Panc1 (cell line): ENCODE measurements around the gene EPHB2. TPM values are rescaled to one million over a fixed set of nuclear protein-coding genes. Genes with fewer than 3 reads are reported as not detected.

Experiments used
- ATAC-seq: fragments of 200-7000 bp; cut with Tn5 transposase; 2 replicates; pipeline ENCODE4 v1.9.1; 2020; ENCODE audit warnings: mild to moderate bottlenecking, moderate library complexity
- BruUV-seq: library from RNA; stranded (reverse); fragments of 400-500 nt; replicated peaks from 2 replicates; lab custom pipeline; 2021; lab: Mats Ljungman, UMichigan
- CTCF ChIA-PET: fragments of 300-600 bp; sonication (Branson Sonifier 250); formaldehyde crosslinking; loops from one replicate; lab custom pipeline; 2022; ENCODE audit warnings: antibody characterized with exemption; lab: Charles Lee
- POLR2A ChIA-PET: fragments of 300-600 bp; sonication (Branson Sonifier 250); formaldehyde crosslinking; loops from one replicate; lab custom pipeline; 2022; ENCODE audit warnings: antibody characterized with exemption; lab: Charles Lee
- DNase-seq: peaks from one replicate; pipeline ENCODE4 v3.0.0-alpha.2; 2010; ENCODE audit warnings: low read depth, low spot score
- H3K27ac ChIP-seq: 2 replicates; pipeline ENCODE4 v1.5.1; 2011; ENCODE audit warnings: mild to moderate bottlenecking, low read length, inconsistent platforms
- H3K27me3 ChIP-seq: fragments of 200-500 bp; sonication (Bioruptor generic); 2 replicates; pipeline ENCODE4 v1.6.0; 2014; ENCODE audit warnings: low read length, inconsistent platforms; ENCODE audit not compliant: control insufficient read depth, insufficient read depth
- H3K36me3 ChIP-seq: fragments of 200-500 bp; sonication (Bioruptor generic); 2 replicates; pipeline ENCODE4 v1.5.1; 2014; ENCODE audit warnings: inconsistent platforms, mild to moderate bottlenecking, low read length, moderate library complexity; ENCODE audit not compliant: control insufficient read depth, insufficient read depth
- H3K4me1 ChIP-seq: 2 replicates; pipeline ENCODE4 v1.5.1; 2011; ENCODE audit warnings: inconsistent platforms, mild to moderate bottlenecking, low read length, moderate library complexity; ENCODE audit not compliant: control insufficient read depth, insufficient read depth
- H3K4me3 ChIP-seq, 2 experiments: 2 replicates each; pipeline ENCODE4 v1.5.1; 2011 to 2012; ENCODE audit warnings: low read depth in 2 of 2, low read length in 2 of 2, mild to moderate bottlenecking in 2 of 2, inconsistent platforms in 1 of 2, moderate library complexity in 1 of 2
- H3K9me3 ChIP-seq: fragments of 200-500 bp; sonication (Bioruptor generic); 2 replicates; pipeline ENCODE4 v1.5.1; 2014; ENCODE audit warnings: low read depth, mild to moderate bottlenecking, inconsistent platforms, low read length, moderate library complexity; ENCODE audit not compliant: control insufficient read depth, insufficient read depth
- POLR2AphosphoS5 ChIP-seq: IDR thresholded peaks from 2 replicates; pipeline ENCODE4 v1.6.1; 2012; ENCODE audit warnings: mild to moderate bottlenecking, low read depth, low read length, moderate library complexity
- SIN3A ChIP-seq: IDR thresholded peaks from 2 replicates; pipeline ENCODE4 v1.6.1; 2012; ENCODE audit warnings: low read depth, mild to moderate bottlenecking, low read length, moderate library complexity, borderline replicate concordance; ENCODE audit not compliant: insufficient read depth
- TCF7L2 ChIP-seq: IDR thresholded peaks from 2 replicates; pipeline ENCODE4 v1.6.1; 2011; ENCODE audit warnings: mild to moderate bottlenecking, low read depth, low read length, inconsistent platforms
- in situ Hi-C: cut with HindIII; loops from 2 replicates; pipeline ENCODE4 v1.10.0; 2016; ENCODE audit warnings: low sequenced_read_pairs, low pct_unique_long_range_greater_than_20kb
- intact Hi-C: fragments of 100-400 bp; cut with micrococcal nuclease; formaldehyde crosslinking; loops from one replicate; pipeline ENCODE4 v1.10.0; 2022; ENCODE audit not compliant: unreplicated experiment
- total RNA-seq: library from RNA; stranded (reverse); gene quantifications from one replicate; pipeline ENCODE4 v1.2.1, GENCODE V29; 2021; ENCODE audit not compliant: unreplicated experiment
- TF ChIP-seq, protein P1 (sequence below), 2 experiments: IDR thresholded peaks; 2 replicates each; pipeline ENCODE4 v1.6.1; 2011 to 2012; ENCODE audit warnings: low read depth in 2 of 2, control low read depth in 1 of 2, low read length in 1 of 2, mild to moderate bottlenecking in 1 of 2, moderate library complexity in 1 of 2; ENCODE audit not compliant: insufficient read depth in 1 of 2
- TF ChIP-seq, protein P2 (sequence below): fragments of 450-650 bp; IDR thresholded peaks from 2 replicates; pipeline ENCODE4 v1.5.1; 2017; ENCODE audit warnings: mild to moderate bottlenecking

Gene EPHB2
- total RNA-seq, 1 experiment from 2014 or later, result 29.0 TPM

DNA sequence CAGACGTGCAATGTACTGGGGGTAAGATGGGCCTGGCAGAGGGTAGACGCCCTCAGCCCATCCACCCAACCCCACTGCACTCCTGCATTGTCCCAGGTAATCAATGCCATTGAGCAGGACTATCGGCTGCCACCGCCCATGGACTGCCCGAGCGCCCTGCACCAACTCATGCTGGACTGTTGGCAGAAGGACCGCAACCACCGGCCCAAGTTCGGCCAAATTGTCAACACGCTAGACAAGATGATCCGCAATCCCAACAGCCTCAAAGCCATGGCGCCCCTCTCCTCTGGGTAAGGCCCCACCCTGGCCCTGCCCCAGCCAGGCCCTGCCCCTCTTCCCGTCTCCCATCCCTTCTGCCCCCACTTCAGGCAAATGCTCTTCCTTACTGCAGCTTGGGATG is 199.6 kb downstream of the EPHB2 start:
- intact Hi-C loops (no loop called here), in situ Hi-C loops (no loop called here)
- CTCF ChIA-PET, result no interaction called here
- ATAC-seq (no peak), DNase-seq (no peak)
- Histone ChIP-seq H3K9me3 (no peaks in the 10 kb centered on the region), H3K4me1 (no peaks in the 10 kb centered on the region), H3K27me3 (no peaks in the 10 kb centered on the region), H3K36me3 (no peaks in the 10 kb centered on the region), H3K27ac (no peak overlapping the region), H3K4me3 (no peak overlapping the region)
- POLR2A ChIA-PET, result no interaction called here
- no TSS peak for BruUV-seq
- TF ChIP-seq, protein P1, sequence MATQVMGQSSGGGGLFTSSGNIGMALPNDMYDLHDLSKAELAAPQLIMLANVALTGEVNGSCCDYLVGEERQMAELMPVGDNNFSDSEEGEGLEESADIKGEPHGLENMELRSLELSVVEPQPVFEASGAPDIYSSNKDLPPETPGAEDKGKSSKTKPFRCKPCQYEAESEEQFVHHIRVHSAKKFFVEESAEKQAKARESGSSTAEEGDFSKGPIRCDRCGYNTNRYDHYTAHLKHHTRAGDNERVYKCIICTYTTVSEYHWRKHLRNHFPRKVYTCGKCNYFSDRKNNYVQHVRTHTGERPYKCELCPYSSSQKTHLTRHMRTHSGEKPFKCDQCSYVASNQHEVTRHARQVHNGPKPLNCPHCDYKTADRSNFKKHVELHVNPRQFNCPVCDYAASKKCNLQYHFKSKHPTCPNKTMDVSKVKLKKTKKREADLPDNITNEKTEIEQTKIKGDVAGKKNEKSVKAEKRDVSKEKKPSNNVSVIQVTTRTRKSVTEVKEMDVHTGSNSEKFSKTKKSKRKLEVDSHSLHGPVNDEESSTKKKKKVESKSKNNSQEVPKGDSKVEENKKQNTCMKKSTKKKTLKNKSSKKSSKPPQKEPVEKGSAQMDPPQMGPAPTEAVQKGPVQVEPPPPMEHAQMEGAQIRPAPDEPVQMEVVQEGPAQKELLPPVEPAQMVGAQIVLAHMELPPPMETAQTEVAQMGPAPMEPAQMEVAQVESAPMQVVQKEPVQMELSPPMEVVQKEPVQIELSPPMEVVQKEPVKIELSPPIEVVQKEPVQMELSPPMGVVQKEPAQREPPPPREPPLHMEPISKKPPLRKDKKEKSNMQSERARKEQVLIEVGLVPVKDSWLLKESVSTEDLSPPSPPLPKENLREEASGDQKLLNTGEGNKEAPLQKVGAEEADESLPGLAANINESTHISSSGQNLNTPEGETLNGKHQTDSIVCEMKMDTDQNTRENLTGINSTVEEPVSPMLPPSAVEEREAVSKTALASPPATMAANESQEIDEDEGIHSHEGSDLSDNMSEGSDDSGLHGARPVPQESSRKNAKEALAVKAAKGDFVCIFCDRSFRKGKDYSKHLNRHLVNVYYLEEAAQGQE (IDR thresholded peaks at IDR 0.05; ENCODE audit: insufficient read depth in 1 of 2, low read depth in 2 of 2, low read length in 1 of 2), result no peak
- TF ChIP-seq POLR2AphosphoS5 (no peak), SIN3A (no peak), TCF7L2 (no peak)
- TF ChIP-seq, protein P2, sequence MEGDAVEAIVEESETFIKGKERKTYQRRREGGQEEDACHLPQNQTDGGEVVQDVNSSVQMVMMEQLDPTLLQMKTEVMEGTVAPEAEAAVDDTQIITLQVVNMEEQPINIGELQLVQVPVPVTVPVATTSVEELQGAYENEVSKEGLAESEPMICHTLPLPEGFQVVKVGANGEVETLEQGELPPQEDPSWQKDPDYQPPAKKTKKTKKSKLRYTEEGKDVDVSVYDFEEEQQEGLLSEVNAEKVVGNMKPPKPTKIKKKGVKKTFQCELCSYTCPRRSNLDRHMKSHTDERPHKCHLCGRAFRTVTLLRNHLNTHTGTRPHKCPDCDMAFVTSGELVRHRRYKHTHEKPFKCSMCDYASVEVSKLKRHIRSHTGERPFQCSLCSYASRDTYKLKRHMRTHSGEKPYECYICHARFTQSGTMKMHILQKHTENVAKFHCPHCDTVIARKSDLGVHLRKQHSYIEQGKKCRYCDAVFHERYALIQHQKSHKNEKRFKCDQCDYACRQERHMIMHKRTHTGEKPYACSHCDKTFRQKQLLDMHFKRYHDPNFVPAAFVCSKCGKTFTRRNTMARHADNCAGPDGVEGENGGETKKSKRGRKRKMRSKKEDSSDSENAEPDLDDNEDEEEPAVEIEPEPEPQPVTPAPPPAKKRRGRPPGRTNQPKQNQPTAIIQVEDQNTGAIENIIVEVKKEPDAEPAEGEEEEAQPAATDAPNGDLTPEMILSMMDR, result no peak

GRCh38 chr1:22910986-22911651 is 200.5 kb downstream of the EPHB2 start:
- BruUV-seq, result no TSS peak
- H3K27me3 ChIP-seq, result no peaks in the 10 kb centered on the region
- H3K36me3 ChIP-seq, result no peaks in the 10 kb centered on the region
- no peak overlapping the region for H3K4me3 ChIP-seq
- ChIA-PET CTCF (no interaction called here), POLR2A (no interaction called here)
- TF ChIP-seq SIN3A, result no peak
- TF ChIP-seq, protein P1 (IDR thresholded peaks at IDR 0.05; ENCODE audit: insufficient read depth in 1 of 2, low read depth in 2 of 2, low read length in 1 of 2), result no peak
- TF ChIP-seq, protein P2, result no peak
- no peak for TF ChIP-seq POLR2AphosphoS5
- TF ChIP-seq TCF7L2, result no peak
- intact Hi-C loops (no loop called here), in situ Hi-C loops (no loop called here)
- DNase-seq (no peak), ATAC-seq (no peak)
- no peaks in the 10 kb centered on the region for H3K4me1 ChIP-seq
- no peaks in the 10 kb centered on the region for H3K9me3 ChIP-seq
- H3K27ac ChIP-seq, result no peak overlapping the region
